AG08396 (cell line): Measurements from ENCODE around the gene CAMTA1.

Source experiments
- DNase-seq: peaks from one replicate; pipeline ENCODE4 v3.0.0; 2012; ENCODE audit warnings: low spot score, mixed read lengths

The CAMTA1 gene

DNA sequence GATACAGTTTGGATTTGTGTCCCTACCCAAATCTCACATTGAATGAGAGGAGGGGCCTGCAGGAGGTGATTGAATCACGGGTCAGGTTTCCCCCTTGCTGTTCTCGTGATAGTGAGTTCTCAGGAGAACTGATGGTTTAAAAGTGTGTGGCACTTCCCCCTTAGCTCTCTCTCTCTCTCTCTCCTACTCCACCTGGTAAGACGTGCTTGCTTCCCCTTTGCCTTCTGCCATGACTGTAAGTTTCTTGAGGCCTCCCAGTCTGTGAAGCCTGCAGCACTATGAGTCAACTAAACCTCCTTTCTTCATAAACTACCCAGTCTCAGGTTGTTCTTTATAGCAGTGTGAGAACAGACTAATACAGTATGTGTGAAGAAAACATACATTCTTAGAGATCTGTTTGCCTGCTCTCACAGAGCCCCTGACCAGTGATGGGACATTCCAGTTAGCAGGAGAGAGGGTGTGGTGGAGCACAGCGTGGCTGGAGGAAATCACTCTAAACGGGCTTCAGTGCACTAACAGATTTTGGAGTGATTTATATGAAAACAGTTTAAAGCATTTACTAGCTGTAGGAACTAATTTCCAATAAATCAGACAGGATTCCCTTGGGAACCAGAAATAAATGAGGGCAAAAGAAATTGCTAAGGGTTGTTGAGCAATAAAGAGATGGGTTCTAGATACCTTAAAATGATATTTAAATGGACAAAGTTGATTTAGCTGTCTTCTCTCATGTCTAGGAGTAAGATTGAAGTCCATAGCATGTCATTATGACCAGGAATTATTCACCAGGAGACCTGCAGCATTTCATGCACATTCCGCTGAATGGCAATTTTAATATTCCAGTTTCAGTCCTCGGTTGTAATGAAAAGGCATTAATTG is 411.0 kb downstream of the CAMTA1 start:
- no peak for DNase-seq

GRCh38 chr1:7198664-7199063 is 413.4 kb downstream of the CAMTA1 start:
- DNase-seq = no peak

GRCh38 chr1:7199077-7199779 is 414.0 kb downstream of the CAMTA1 start:
- DNase-seq = no peak

DNA sequence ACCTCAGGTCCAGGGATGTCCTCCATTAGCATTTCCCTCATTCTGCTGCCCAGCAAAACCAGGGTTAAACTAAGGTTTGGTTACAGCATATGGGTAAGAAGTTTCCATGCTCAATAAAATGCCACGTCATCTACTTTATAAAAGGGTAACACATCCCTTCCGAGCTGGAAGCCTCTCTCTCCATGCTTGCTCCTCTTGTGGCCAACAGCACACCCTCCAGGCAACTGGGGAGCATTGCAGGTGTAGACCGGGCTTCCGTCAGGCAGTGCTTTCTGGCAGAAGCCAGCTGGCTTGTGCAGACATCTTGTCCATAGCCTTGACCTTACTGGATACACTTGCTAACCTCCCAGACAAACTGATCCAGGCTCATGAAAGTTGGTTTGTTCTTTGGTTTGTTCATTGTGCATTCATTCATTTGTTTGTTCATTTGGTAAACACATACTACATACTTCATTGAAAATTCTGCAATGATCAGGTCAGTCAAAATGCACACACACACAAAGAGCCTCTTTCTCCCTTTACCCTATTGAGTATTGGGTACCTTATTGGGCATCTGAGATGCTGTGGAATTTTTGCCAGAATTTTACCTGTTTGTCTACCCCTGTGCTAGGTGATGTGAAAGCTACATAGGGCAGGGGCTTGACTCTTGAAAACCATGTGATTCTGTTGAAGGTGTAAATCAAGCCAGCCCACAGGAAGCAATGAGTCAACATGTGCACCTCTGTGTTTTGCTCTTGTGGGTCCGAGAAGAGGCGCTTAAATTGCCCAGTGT is 422.8 kb downstream of the CAMTA1 start:
- peak; percentile 69 for DNase-seq

- no peak for DNase-seq
Measured at GRCh38 chr1:7208647-7209180, 423.5 kb downstream of the CAMTA1 start.

GRCh38 chr1:7209336-7209735 is 424.1 kb downstream of the CAMTA1 start:
- DNase-seq = no peak

GRCh38 chr1:7218210-7218832 is 433.1 kb downstream of the CAMTA1 start:
- DNase-seq = peak; percentile 38

- DNase-seq = no peak
Measured at GRCh38 chr1:7219031-7219430, 433.8 kb downstream of the CAMTA1 start.

GRCh38 chr1:7220007-7220406 is 434.8 kb downstream of the CAMTA1 start:
- DNase-seq = no peak

DNA sequence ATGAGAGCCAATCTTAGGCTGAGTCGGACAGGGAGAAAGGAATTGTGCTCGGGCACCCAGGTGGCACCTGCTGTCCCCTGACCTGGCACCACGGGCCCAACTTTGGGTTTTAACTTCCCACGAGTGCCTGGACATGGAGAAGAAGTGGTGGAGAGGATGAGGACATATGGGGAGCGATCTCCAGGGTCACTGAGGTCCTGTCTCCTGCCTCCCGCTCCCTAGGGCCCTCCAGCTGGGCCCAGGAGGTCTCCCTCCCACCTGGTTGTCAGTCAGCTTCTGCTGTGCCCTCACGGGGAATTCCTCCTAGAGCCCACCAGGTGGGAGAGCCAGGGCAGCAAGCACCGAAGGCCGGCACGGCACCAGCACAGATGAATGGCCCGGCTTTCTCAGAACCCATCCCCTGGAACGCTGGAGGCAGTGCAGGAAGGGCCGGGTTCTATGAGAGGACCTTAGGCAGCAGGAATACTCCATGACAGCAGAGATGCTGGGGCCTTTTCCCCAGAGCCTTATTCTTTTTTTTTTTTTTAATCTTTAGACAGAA is 435.5 kb downstream of the CAMTA1 start:
- DNase-seq = no peak

GRCh38 chr1:7221826-7222694 is 436.8 kb downstream of the CAMTA1 start:
- peak; percentile 22 for DNase-seq

DNA sequence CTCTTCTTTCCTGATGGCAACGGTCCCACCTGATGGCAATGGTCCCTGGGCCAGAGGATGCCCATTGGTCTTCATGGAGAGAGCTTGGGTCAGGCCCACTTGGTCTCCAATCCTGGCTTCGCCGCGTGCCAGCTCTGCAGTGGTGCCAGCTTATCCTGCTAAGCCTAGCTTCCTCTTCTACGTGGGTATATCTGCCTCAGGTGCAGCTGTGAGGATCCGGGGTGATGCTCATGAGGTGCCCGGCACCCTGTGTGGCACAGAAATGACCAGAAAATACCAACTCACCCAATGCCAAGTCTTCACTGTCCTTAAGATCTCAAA is 437.4 kb downstream of the CAMTA1 start:
- no peak for DNase-seq

DNA sequence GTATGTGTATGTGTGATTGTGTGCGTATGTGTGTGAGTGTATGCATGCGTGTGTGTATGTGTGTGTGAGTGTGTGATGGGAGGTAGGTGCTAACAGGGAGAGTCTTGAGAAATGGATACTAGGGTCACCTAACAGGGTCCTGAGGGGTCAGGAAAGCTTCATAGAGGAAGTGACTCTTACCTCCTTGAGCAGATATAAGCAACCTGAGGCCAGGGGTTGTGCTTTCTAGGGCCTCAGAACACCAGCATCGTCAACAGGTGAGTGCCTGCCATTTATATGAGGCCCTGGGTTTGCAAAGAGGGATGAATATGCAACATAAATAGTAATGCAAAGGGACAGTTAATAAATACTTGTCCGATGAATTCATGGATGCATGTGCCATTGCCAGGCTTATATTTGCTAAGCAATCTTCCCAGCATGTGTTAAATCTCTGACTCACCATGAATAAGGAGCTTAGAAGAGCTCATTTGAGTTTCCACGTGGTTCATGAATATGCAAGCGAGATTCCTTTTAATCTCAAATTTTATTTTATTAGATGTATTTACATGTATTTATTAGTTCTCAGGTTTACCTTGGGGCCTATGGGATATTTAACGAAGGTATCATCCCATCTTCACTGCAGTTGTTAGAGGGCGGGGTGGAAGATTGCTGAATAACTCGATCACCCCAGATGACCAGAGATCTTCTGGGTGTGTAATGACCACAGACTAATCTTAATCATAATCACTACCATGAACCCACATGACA is 438.3 kb downstream of the CAMTA1 start:
- DNase-seq = peak; percentile 75

GRCh38 chr1:7224081-7224534 is 438.9 kb downstream of the CAMTA1 start:
- DNase-seq = no peak

GRCh38 chr1:7224644-7225043 is 439.4 kb downstream of the CAMTA1 start:
- no peak for DNase-seq

DNA sequence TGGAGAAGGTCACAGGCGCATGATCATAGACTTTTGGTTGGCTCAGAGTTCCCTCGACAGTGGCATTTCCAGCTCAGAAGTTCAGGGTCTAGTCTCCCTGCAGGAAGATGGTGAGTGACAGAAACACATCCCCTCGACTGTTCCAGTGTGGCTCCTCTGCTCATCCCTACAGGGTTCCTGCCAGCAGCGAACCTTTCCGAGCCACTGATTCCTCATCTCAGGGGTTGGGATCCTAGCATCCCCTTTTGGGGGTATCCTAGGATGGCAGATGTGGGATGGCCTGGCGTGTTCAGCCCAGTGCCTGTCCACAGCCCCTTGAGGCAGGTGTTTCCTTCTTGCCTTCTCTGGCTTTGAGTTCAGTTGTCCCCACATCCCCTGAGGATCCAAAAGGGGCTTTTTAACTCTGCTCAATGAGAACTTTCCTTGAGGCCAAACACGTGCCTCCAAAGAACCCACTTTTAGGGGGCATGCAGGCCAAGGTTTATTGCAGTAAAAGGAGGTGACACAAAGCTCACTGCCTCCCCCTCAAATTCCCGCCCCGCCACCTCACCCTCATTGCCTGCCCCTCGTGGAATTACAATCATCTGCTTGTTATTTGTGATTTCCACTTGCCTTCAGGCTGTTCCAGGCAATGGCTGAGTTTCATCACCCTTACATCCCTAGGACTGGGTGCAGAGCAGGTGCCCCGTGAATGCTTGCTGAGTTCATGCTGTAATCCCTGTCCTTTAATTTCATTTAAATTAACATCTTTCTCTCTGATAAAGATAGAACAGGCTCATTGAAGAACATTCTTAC is 440.7 kb downstream of the CAMTA1 start:
- no peak for DNase-seq

- DNase-seq = no peak
Measured at GRCh38 chr1:7227654-7228053, 442.4 kb downstream of the CAMTA1 start.

GRCh38 chr1:7228252-7228961 is 443.2 kb downstream of the CAMTA1 start:
- no peak for DNase-seq
